ENCODE data around the gene ZFYVE28.
"Not testable (repeated sequence)": the region's sequence is repeated elsewhere in the genome, so short reads cannot be mapped to it uniquely, and the experiment has no call there.

Gene ZFYVE28

GRCh38 chr4:2393353-2394270, 24.8 kb downstream of the ZFYVE28 start:
- DNase-seq, result no peak

GRCh38 chr4:2390784-2391421, 27.5 kb downstream of the ZFYVE28 start:
- no peak for DNase-seq

GRCh38 chr4:2390146-2390545, 28.3 kb downstream of the ZFYVE28 start:
- no peak for DNase-seq

- DNase-seq, result no peak
Measured at GRCh38 chr4:2389691-2390090, 28.8 kb downstream of the ZFYVE28 start.

- no peak for DNase-seq
Measured at GRCh38 chr4:2388429-2389182, 29.8 kb downstream of the ZFYVE28 start.

GRCh38 chr4:2387829-2388228, 30.6 kb downstream of the ZFYVE28 start:
- no peak for DNase-seq

- DNase-seq, result no peak
Measured at GRCh38 chr4:2387218-2387617, 31.2 kb downstream of the ZFYVE28 start.

- no peak for DNase-seq
Measured at GRCh38 chr4:2386717-2387116, 31.7 kb downstream of the ZFYVE28 start.

- DNase-seq, result no peak
Measured at GRCh38 chr4:2385516-2385915, 32.9 kb downstream of the ZFYVE28 start.

GRCh38 chr4:2384245-2384644, 34.2 kb downstream of the ZFYVE28 start:
- no peak for DNase-seq

- DNase-seq, result no peak
Measured at GRCh38 chr4:2383760-2384159, 34.7 kb downstream of the ZFYVE28 start.

- DNase-seq, result not testable (repeated sequence)
Measured at GRCh38 chr4:2383220-2383631, 35.2 kb downstream of the ZFYVE28 start.

GRCh38 chr4:2382769-2383202, 35.7 kb downstream of the ZFYVE28 start:
- DNase-seq, result not testable (repeated sequence)

- DNase-seq, result not testable (repeated sequence)
Measured at GRCh38 chr4:2380589-2380988, 37.9 kb downstream of the ZFYVE28 start.

- no peak for DNase-seq
Measured at GRCh38 chr4:2378898-2379297, 39.5 kb downstream of the ZFYVE28 start.

GRCh38 chr4:2378401-2378800, 40.0 kb downstream of the ZFYVE28 start:
- DNase-seq, result no peak

- no peak for DNase-seq
Measured at GRCh38 chr4:2377241-2377640, 41.2 kb downstream of the ZFYVE28 start.

GRCh38 chr4:2375427-2375826, 43.0 kb downstream of the ZFYVE28 start:
- DNase-seq, result no peak

- no peak for DNase-seq
Measured at GRCh38 chr4:2373532-2373931, 44.9 kb downstream of the ZFYVE28 start.

GRCh38 chr4:2372488-2373030, 45.9 kb downstream of the ZFYVE28 start:
- no peak for DNase-seq

- no peak for DNase-seq
Measured at GRCh38 chr4:2371765-2372487, 46.5 kb downstream of the ZFYVE28 start.

All from amygdala (tissue), 56 donors.